Stimulated activated naive B cell treated with anti-CD40 and anti-IgM and Interleukin-4, amounts not matched to agents 10 μg/mL and 1 μg/mL and 100 μg/mL, for 72 hours (primary cell): ENCODE results near the gene TGM2.

ENCODE experiments used
- ATAC-seq, 2 donors: fragments of 150-1000 bp; cut with Tn5 transposase; replicated peaks; 2 replicates each; pipeline ENCODE4 v1.10.0; 2021; ENCODE audit warnings: moderate library complexity in 1 of 2
- DNase-seq: peaks from one replicate; pipeline ENCODE4 v3.0.0; 2021
- H3K27ac Mint-ChIP-seq: one replicate; pipeline ENCODE4 v1.8.0; 2022; ENCODE audit warnings: mild to moderate bottlenecking, mixed read lengths
- H3K27me3 Mint-ChIP-seq, 2 donors: one replicate each; pipeline ENCODE4 v1.8.0; 2022; ENCODE audit warnings: mixed read lengths in 2 of 2
- H3K36me3 Mint-ChIP-seq, 2 donors: one replicate each; pipeline ENCODE4 v1.8.0; 2022; ENCODE audit warnings: mixed read lengths in 2 of 2, mild to moderate bottlenecking in 1 of 2
- H3K4me1 Mint-ChIP-seq, 2 donors: one replicate each; pipeline ENCODE4 v1.8.0; 2022; ENCODE audit warnings: mixed read lengths in 2 of 2, mild to moderate bottlenecking in 1 of 2
- H3K4me3 Mint-ChIP-seq, 2 donors: one replicate each; pipeline ENCODE4 v1.8.0; 2022; ENCODE audit warnings: mild to moderate bottlenecking in 2 of 2, mixed read lengths in 2 of 2, moderate library complexity in 1 of 2
- H3K9me3 Mint-ChIP-seq, 2 donors: one replicate each; pipeline ENCODE4 v1.8.0; 2022; ENCODE audit warnings: mixed read lengths in 2 of 2, mild to moderate bottlenecking in 1 of 2

The TGM2 gene

DNA sequence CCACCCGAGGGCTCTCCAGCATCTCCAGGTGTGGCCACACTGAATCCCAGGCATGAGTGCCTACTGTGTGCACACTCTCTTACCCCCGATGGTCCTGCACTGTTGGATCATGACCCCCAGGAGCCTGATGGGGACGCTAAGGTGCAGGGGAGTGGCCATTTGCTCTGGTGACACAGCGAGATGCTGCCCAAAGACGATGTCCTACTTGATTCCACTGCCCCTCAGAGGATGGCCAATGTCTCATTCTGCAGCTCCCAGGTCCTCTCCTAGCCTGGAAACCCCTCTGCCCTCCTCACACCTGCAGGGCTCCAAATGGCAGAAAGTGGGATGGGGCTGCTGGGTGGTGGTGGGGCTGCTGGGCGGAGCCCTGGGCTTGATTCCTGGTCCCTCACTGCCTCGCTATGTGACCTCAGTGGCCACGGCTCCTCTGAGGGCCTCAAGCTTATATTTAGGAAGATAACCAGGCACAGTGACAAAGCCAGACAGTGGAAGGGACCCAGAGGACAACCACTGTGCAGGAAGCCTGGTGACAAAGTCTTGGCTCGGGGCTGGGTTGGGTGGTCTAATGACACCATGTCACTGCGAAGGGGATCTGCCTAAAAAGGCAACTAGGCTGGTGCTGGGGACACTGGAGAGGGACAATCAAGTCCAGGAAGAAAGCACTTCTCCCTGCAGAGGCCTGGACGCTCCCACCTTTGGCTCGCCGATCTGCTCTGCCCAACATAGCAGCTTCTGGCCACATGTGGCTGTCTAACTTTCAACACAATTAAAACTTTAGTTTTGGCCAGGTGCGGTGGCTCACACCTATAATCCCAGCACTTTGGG is 28.4 kb downstream of the TGM2 start:
- Mint-ChIP-seq H3K27me3 (peaks cover 3 to 16% of the 10 kb centered on the region in 2 donors), H3K27ac (no peak overlapping the region), H3K9me3 (no peaks in the 10 kb centered on the region), H3K36me3 (peaks cover 0 to 4% of the 10 kb centered on the region in 2 donors), H3K4me3 (no peak overlapping the region), H3K4me1 (peaks cover 1 to 6% of the 10 kb centered on the region in 2 donors)
- no peak for ATAC-seq
- DNase-seq: no peak

DNA sequence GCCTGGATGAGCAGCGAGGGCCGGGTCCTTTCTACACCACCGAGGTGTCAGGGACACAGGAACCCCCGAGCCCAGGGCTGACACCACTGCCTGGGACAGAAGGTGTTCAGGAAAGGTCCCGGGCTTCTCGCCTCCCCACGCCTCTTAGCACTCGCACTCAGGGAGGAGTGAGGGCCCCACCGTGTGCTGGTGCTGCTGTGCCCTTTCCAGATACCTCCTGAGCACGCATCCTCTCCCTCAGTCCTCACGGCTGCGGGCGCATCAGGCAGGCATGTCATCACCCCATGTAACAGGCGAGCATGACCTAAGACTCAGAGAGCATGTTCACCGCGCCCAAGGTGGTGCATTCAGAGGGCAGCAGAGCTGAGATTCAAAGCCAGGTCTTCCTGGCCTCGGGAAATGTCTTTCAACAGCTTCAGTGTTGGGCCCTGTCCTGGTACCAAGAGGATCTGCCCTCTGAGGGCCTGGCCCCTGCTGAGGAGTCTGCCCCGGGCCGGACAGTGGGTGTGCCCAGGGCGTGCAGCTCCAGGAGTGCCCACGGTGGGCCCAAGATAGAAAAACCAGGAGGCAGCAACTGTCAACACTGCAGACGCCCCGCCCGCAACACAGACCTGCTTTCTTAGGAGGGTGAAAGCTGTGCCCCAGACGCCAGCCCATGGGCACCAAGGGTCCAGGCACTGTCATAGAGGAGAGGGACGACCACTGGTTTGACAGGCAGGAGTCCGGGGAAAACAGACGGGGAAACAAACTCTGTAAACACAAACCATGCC is 29.2 kb downstream of the TGM2 start:
- ATAC-seq: no peak
- Mint-ChIP-seq H3K27ac (no peak overlapping the region), H3K9me3 (no peaks in the 10 kb centered on the region), H3K36me3 (peaks cover 0 to 4% of the 10 kb centered on the region in 2 donors), H3K4me1 (peaks cover 1 to 6% of the 10 kb centered on the region in 2 donors), H3K4me3 (no peak overlapping the region), H3K27me3 (peaks cover 3 to 10% of the 10 kb centered on the region in 2 donors)
- no peak for DNase-seq

DNA sequence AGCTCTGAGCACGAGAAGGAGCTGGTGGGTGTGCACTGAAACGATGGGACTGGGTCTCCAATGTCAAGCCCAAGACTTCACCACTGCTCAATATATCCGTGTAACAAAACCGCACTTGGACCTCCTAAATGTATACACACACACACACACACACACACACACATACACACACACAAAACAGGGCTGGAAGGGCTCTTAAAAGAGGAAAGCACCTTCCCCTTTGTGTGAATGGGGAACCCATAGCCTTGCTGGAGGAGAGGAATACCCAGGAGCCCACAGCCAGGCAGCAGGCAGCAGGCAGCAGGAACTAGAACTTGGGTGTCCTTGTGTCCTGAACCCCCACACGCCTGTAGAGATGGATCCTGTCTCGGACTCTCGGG is 29.8 kb downstream of the TGM2 start:
- peaks cover 1 to 6% of the 10 kb centered on the region in 2 donors for H3K4me1 Mint-ChIP-seq
- no peak overlapping the region for H3K4me3 Mint-ChIP-seq

DNA sequence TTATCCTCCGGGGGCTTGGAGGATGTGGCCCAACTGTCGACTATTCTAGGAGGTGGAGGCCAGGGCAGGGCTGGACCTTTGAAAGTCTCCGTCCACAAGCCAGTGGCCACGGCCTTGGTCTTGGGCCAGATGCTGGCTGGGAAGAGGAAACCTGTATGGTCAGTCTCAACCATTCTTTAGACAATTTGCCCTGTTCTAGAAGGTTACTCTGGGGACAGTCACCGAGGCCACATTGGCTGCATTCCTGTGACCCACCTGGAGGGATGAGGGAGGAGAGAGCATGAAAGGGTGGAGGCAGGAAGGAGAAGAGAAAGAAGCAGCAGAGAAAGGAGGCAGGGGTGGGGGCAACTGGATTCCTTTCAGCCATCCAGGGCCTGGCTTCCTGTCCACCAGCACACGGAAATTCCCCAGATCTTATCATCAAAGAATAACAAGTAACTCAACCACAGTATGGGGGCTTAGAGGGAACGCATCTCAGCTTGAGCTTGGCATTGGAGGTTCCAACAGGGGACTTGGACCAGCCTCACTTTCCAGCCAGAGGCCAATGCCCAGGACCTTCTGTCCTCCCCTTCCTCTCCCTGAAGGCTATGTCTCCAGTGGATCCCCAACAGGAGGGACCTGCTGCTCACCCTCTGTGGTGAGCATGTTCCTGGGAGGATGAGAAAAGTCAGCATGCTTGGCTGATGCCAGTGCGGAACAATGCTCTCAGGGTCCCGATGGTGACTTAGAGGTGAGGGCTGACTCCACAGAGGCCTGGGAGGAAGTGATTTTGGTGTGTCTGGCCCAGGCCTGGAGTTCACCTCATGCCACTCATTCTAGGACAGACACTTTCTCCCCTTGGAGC is 30.4 kb downstream of the TGM2 start:
- no peak overlapping the region for H3K27ac Mint-ChIP-seq
- no peak for ATAC-seq
- H3K27me3 Mint-ChIP-seq: peaks cover 3 to 10% of the 10 kb centered on the region in 2 donors
- no peak for DNase-seq
- peaks cover 0 to 4% of the 10 kb centered on the region in 2 donors for H3K36me3 Mint-ChIP-seq
- peaks cover 1 to 6% of the 10 kb centered on the region in 2 donors for H3K4me1 Mint-ChIP-seq
- H3K4me3 Mint-ChIP-seq: no peak overlapping the region
- no peaks in the 10 kb centered on the region for H3K9me3 Mint-ChIP-seq

More for the DNA sequence above, 29.8 kb downstream of the TGM2 start:
- Mint-ChIP-seq H3K36me3 (peaks cover 0 to 4% of the 10 kb centered on the region in 2 donors), H3K9me3 (no peaks in the 10 kb centered on the region), H3K27me3 (peaks cover 3 to 10% of the 10 kb centered on the region in 2 donors), H3K27ac (no peak overlapping the region)
- DNase-seq (no peak), ATAC-seq (no peak)

DNA sequence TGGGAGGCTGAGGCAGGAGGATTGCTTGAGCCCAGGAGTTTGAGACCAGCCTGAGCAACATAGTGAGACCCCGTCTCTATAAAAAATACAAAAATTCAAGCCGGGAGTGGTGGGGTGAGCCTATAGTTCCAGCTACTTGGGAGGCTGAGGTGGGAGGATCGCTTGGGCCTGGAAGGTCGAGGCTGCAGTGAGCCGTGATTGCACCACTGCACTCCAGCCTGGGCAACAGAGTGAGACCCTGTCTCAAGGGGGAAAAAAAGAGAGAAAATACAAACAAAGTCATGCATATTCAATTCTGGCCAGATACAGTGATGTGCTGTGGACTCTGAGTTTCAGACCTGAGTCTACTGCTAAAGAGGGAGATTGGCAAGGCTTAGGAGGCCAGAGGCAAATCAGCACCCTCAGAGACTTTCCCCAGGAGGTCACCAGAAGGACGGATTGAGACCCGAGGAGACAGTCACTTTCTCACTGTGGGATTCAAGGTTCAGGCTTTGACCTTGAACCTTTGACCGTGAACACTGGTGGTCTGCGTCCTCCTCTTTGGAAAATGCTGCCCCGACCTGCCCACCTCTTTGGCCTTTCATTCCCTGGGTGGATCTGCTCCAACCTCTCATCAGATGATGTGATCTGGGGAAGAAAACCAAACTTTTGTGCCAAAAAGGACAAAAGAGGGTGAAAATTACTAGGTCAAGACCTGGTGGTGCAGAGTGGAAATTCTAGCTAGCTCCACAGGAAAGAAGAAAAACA is 31.2 kb downstream of the TGM2 start:
- Mint-ChIP-seq H3K36me3 (peaks cover 0 to 4% of the 10 kb centered on the region in 2 donors), H3K4me3 (no peak overlapping the region), H3K27ac (no peak overlapping the region), H3K9me3 (no peaks in the 10 kb centered on the region), H3K27me3 (peaks cover 0 to 6% of the 10 kb centered on the region in 2 donors), H3K4me1 (peaks cover 1 to 6% of the 10 kb centered on the region in 2 donors)
- DNase-seq (no peak), ATAC-seq (no peak)

DNA sequence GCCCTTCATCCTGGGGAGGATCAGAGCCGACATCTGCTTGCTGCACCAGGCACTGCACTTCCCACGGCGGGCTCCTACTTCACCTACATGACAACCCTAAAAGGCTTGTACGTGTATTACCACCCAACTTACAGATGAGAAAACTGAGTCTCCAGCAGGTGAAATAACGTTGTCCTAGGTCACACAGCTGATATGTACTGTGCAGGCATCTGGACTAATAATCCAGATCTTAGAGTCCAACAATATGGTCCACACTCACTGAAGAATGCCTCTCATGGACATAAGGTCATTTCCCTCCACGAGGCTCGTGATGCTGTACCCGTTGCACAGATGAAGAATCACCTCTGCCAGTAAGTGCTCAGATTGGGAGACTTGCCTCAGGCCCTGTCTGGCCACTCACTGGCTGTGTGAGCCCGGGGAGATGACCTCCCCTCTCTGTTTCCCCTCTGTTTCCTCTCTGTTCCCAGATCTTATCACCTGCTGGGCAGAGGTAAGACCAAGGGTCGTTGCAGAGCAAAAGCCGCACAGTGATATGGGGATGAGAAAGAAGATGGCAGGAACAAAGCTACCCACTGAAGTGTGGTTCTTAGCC is 32.1 kb downstream of the TGM2 start:
- H3K4me1 Mint-ChIP-seq: peaks cover 1 to 6% of the 10 kb centered on the region in 2 donors
- DNase-seq (no peak), ATAC-seq (no peak)
- H3K4me3 Mint-ChIP-seq: no peak overlapping the region
- H3K9me3 Mint-ChIP-seq: no peaks in the 10 kb centered on the region
- no peaks in the 10 kb centered on the region for H3K36me3 Mint-ChIP-seq
- H3K27me3 Mint-ChIP-seq: peaks cover 0 to 6% of the 10 kb centered on the region in 2 donors
- H3K27ac Mint-ChIP-seq: no peak overlapping the region

DNA sequence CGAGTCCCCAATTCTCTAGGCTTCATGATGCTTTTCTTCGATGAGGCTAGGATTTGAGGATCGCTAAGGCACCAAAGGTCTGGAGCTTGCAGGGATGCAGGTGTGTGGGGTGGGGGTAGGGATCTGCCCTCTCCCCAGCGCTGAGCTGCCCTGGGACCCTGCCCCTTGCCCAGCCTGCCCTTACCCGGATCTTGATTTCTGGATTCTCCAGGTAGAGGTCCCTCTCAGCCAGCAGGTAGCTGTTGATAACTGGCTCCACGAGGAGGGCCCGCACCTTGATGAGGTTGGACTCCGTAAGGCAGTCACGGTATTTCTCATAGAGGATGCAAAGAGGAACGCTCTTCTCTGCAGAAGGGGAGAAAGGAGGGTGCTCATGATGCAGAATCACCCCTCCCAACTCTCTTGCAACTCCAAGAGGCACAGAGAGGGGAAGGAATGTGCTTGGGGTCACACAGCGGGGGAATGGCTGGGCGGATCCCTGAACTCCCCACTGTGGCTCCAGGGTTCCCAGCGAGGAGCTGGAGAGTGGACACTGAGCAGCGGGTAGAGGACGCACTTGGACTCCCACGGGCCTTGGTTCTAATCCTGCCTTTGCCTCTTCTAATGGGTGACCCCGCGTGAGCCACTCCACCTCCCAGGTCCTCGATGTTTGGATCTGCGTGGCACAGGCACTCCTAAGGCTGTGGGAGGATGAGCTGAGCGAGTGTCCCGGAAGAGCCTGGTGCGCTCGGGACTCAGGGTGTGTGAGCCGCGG is 32.7 kb downstream of the TGM2 start:
- Mint-ChIP-seq H3K36me3 (no peaks in the 10 kb centered on the region), H3K4me3 (no peak overlapping the region), H3K27ac (no peak overlapping the region), H3K9me3 (no peaks in the 10 kb centered on the region), H3K27me3 (peaks cover 0 to 6% of the 10 kb centered on the region in 2 donors), H3K4me1 (peaks cover 1 to 6% of the 10 kb centered on the region in 2 donors)
- ATAC-seq (no peak), DNase-seq (no peak)

DNA sequence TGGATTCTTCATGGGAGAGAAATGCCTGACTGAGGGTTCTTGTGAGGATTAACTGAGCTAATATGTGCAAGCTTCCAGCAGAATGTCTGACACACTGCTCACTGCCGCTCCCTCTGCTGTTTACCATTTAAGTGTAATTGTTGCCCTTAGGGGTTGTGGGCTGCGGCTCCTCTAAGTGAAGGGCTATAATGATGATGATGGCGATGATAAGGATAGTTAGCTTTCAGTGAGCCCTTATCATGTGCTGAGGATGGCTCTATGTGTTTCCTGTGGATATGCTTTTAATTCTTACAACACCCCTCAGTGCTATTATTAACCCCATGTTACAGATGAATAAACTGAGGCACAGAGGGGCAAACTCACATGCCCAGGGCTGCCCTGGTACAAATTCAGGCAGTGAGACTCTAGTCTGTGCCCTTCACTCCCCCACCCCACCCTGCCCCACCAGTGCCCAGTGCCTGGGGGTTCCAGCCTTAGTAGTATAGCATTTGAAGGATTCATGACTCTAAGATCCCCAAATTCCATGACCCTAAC is 33.4 kb downstream of the TGM2 start:
- no peak overlapping the region for H3K4me3 Mint-ChIP-seq
- peaks cover 0 to 6% of the 10 kb centered on the region in 2 donors for H3K27me3 Mint-ChIP-seq
- no peak overlapping the region for H3K27ac Mint-ChIP-seq
- DNase-seq (no peak), ATAC-seq (no peak)
- no peaks in the 10 kb centered on the region for H3K9me3 Mint-ChIP-seq
- H3K36me3 Mint-ChIP-seq: no peaks in the 10 kb centered on the region
- H3K4me1 Mint-ChIP-seq: peaks cover 1 to 6% of the 10 kb centered on the region in 2 donors

DNA sequence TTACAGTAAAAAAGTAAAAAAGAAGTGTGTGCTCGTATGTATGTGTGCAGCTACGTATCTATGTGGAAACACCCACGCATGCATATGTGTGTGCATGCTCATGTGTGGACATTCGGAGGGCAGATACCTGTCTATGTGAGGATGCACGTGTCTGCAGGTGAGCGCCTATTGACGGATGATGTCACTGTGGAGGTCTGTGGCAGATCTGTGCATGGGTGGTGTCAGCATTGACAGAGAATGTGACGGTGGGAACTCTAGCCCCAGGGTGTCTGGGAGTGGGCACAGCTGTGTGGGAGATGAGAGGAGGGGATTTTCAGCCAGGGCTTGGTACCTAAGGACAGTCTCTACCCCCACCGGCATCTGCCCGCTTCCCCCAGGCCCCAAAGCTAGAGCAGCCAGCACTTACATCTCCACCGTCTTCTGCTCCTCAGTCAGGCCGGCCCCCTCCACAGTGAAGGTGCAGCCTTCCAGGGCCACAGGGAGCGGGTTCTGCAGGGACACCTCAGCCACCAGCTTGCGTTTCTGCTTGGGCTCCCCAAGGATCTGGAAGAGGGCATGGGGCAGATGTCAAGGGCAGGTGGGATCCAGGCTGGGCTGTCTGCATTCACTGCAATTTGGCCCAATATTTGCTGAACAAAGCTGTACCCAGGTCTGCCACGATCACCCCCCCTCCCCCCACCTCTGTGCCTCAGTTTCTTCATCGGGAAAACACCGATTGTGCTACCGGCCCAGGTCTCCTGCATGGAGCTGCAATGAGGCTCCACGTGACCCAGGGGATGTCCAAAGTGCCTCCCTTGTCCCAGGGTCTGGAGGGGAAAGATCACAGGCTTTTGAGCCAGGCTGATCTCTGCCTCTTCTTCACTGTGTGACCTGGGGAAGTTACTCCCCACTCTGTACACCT is 34.1 kb downstream of the TGM2 start:
- H3K9me3 Mint-ChIP-seq: no peaks in the 10 kb centered on the region
- no peak overlapping the region for H3K27ac Mint-ChIP-seq
- no peaks in the 10 kb centered on the region for H3K36me3 Mint-ChIP-seq
- H3K4me1 Mint-ChIP-seq: peaks cover 1 to 6% of the 10 kb centered on the region in 2 donors
- H3K4me3 Mint-ChIP-seq: no peak overlapping the region
- no peak for DNase-seq
- ATAC-seq: no peak
- peaks cover 0 to 6% of the 10 kb centered on the region in 2 donors for H3K27me3 Mint-ChIP-seq

DNA sequence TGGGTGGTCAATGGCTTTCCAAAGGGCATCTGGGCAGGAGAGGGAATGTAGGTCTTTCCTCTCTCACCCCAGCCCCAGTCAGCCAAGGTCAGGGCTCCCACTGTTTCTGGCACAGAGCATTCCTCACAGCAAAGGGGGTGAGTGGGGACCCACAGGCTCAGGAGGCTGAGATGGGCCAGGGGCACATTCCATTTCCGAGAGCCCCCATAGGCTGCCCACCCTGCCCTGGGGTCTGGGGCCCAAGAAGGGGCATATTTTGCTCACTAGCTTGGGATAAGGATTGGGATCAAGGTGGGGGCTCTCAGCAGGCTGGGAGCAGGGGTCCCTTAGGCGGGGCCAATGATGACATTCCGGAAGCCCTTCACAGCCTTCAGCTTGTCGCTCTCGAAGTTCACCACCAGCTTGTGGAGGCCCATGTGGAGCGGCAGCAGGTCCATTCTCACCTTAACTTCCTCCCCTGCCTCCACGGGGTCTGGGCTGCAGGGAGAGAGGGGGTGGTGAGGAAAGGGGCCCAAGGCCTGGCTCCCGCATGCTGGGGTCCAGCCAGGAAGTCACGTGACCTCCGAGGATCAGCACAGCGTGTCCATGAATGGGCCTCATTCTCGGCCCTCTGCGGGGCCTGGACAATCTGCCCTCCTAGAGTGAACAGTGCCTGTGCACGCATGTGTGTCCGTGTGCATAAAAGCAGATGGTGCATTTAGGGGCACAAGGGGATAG is 35.0 kb downstream of the TGM2 start:
- DNase-seq (no peak), ATAC-seq (no peak)
- Mint-ChIP-seq H3K4me3 (no peak overlapping the region), H3K36me3 (no peaks in the 10 kb centered on the region), H3K4me1 (peaks cover 1 to 6% of the 10 kb centered on the region in 2 donors), H3K9me3 (no peaks in the 10 kb centered on the region), H3K27ac (no peak overlapping the region), H3K27me3 (peaks cover 0 to 6% of the 10 kb centered on the region in 2 donors)

DNA sequence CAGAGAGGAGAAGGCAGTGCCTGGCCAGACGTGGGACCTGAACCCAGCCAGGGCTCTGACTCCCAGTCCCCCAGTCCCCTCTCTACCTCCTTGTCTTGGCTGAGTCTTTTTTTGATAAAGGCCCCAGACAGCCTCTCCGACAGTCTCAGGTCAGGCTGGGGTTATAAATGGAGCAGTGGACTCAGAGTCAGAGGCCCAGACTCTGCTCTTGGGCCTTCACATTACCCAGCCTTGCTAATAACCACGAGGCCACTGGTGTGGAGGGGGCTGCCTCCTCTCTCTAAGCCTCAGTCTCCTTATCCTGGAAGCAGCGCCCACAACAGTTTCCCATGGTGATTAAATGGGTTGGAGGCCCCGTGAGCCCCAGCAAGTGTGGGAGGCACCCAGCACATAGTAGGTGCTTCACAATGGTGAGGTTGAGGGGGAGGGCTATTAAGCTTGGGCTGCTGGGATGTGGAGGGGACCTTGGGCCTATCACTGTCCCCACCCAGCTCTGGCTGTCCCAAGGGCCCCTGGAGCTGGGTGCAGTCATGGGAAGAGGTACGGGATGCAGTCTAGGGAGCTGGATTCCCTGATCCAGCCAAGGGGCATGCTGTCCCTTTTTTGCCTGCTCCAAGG is 35.7 kb downstream of the TGM2 start:
- no peak overlapping the region for H3K4me3 Mint-ChIP-seq
- ATAC-seq (no peak), DNase-seq (no peak)
- H3K36me3 Mint-ChIP-seq: no peaks in the 10 kb centered on the region
- H3K27ac Mint-ChIP-seq: no peak overlapping the region
- H3K27me3 Mint-ChIP-seq: peaks cover 0 to 6% of the 10 kb centered on the region in 2 donors
- H3K4me1 Mint-ChIP-seq: peaks cover 0 to 2% of the 10 kb centered on the region in 2 donors
- H3K9me3 Mint-ChIP-seq: no peaks in the 10 kb centered on the region
